Stimulated activated CD8-positive, alpha-beta memory T cell treated with anti-CD3 and anti-CD28 coated beads, Interleukin-4, amount 100 ng/mL, for 4 hours (primary cell): ENCODE measurements around the gene SGMS1.
"Not testable (repeated sequence)": the region's sequence is repeated elsewhere in the genome, so short reads cannot be mapped to it uniquely, and the experiment has no call there.

Experiments used
- DNase-seq, 2 donors: peaks; one replicate each; pipeline ENCODE4 v3.0.0-alpha.2; 2020; ENCODE audit warnings: low read depth in 2 of 2, low spot score in 1 of 2

SGMS1 gene

DNA sequence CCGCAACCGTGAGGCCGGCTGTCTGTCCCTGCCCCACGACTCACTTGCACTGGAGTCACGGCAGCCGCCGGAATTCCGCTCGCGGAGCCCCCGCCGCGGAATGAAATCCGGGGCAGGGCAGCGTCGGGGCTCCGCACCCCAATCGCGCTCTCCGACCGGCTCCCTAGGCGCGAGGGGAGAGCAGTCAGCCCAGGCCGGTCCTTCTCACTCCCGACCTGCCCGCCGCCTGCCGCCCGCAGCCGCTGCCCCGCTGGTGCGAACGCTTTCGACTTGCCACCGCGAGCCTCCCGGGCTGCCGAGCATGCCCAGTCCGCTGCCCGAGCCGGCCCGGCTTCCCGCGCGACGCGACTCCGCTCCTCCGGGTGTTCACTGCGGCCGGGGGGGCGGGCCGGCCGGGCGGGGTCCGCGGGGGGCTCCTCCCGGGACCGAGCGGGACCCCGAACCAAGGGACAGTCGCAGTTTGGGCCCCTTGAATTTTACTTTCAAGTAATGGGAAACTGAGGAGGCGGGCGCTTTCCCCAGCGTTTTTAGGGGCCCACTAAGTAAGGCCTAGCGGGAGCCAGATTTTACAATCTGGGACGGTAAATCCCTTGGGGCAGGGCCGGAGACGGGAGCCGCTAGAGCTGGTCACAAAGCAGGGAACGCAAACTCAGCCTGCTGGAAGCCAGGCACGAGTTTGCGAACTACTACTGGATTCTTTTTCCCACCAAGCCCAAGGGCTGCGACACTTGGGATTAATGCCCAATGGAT, at the start of gene SGMS1:
TSS of gene SGMS1 (minus strand) at position 294 of the 750 bp plus-strand sequence. CDS start 279,842 bp downstream, outside the sequence.
- DNase-seq, result peak; percentile 56 to 70

DNA sequence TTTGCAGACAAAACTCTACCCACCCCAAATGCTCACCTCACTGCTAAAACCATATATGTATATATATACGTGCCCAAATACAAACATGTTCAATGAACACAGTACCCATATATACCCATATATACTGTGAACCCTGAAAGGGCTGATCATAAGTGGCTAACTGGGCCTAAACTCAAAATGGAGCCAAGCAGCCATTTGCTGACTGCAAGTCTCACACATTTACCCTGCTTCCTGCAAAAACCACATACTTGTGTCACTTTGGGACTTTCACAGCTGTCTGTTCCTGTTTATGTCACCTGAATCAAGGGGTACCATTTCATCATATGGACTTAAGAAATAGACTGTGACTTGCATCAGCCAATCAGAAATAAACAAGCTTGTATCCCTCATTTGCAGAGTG, 48.4 kb upstream of the SGMS1 start:
- peak in 1 of 2 donors; percentile 10 for DNase-seq

- DNase-seq, result not testable (repeated sequence)
These were observed 47.9 kb upstream of the SGMS1 start for GRCh38 chr10:50671645-50672044.

GRCh38 chr10:50669957-50670356, 46.2 kb upstream of the SGMS1 start:
- DNase-seq, result not testable (repeated sequence)

GRCh38 chr10:50667353-50667752, 43.6 kb upstream of the SGMS1 start:
- DNase-seq, result not testable (repeated sequence)

GRCh38 chr10:50662420-50662819, 38.7 kb upstream of the SGMS1 start:
- not testable (repeated sequence) for DNase-seq

DNA sequence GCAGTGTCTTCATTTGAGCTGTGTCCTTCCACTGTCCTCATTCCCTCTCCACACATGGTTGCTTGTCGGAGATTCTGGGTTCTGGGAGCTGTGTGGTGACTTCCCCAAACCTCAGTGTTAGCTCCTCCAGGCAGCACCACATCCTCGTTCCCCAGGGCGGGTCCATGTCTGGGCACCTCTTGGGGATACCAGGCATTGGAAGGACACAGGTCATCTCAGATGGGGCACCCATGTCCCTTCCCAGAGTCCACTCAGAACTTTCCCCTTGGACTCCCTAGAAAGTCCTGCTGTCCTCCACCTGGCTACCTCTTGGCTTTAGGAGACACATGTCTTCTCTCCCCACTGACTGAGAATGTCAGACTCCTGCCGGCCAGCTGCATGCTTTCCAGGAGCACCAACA, 37.8 kb upstream of the SGMS1 start:
- not testable (repeated sequence) for DNase-seq

GRCh38 chr10:50659865-50660730, 36.3 kb upstream of the SGMS1 start:
- peak in 1 of 2 donors; percentile 30 for DNase-seq

DNA sequence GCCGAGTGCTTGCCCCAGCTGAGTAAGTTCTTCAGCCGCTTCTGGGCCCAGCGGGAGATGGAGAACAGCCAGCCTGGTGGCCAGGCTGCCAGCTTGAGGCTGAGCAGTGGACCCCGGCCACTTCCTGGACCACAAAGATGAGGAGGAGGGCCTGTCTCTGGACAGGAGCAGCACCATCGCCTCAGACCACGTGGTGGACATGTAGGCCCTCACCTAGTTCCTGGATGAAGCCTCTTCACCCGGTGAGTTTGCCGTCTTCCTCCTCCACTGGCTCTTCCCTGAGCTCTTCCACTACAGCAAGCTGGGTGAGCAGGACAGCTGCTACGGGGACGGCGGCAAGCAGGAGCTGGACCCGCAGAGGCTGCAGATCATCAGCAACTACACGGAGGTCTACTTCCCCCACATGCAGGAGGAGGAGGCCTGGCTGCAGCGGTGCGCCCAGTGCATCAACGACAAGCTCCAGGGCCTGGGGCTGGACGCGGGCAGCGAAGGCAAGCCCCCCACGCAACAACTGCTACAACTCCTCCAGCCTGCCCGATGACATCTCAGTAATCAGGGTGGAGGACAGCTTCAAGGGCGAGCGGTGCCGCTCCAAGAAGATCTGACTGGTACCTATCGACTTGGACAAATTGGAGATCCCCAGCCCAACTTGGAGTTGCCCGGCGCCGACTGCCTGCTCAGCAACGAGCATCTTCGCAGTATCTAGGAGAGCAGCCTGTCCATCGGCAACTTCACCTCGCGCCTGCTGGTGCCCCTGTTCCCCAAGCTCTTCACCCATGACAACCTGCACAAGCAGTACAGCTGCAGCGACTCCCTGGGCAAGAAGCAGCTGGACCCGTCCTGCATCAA, 35.5 kb upstream of the SGMS1 start:
- DNase-seq, result not testable (repeated sequence)

DNA sequence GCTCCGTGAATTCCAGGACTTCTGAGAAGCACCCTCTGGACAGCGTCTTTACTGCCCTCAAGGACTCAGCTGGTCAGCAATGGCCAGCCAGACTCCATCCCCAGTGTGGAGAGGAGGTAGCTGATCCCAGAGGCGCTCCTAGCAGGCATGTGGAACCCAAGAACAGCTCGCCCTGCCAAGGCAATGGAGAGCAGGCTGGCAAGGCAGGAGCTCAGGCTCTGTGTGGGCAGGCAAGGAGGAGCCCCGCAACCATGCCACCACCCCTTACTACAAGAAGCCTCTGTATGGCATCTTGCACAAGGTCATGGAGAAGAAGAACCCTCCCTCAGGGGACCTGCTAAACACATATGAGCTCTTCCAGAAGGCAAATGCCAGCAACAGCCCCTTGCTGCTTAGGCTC, 34.4 kb upstream of the SGMS1 start:
- no peak for DNase-seq

GRCh38 chr10:50653758-50654157, 30.0 kb upstream of the SGMS1 start:
- DNase-seq, result no peak

- no peak for DNase-seq
These were observed 29.4 kb upstream of the SGMS1 start for GRCh38 chr10:50653142-50653541.

- no peak for DNase-seq
These were observed 28.1 kb upstream of the SGMS1 start for GRCh38 chr10:50651808-50652207.

GRCh38 chr10:50650481-50650880, 26.7 kb upstream of the SGMS1 start:
- DNase-seq, result no peak

GRCh38 chr10:50648935-50649227, 25.1 kb upstream of the SGMS1 start:
- DNase-seq, result no peak

- no peak for DNase-seq
These were observed 24.6 kb upstream of the SGMS1 start for GRCh38 chr10:50648089-50648934.

DNA sequence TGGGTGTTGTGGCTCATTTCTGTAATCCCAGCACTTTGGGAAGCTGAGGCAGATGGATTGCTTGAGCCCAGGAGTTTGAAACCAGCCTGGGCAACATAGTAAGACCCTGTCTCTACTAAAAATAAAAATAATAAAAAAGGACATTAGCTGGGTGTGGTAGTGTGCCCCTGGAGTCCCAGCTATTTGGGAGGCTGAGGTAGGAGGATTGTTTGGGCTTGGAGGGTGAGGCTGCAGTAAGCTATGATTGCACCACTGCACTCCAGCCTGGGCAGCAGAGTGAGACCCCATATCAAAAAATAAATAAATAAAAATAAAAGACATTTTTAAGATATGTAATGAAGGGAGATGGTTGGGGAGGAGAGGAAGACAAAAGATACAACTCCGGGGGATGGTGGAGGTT, 23.6 kb upstream of the SGMS1 start:
- DNase-seq, result not testable (repeated sequence)

GRCh38 chr10:50645236-50645635, 21.5 kb upstream of the SGMS1 start:
- no peak for DNase-seq

- no peak for DNase-seq
These were observed 17.9 kb upstream of the SGMS1 start for GRCh38 chr10:50641626-50642025.

DNA sequence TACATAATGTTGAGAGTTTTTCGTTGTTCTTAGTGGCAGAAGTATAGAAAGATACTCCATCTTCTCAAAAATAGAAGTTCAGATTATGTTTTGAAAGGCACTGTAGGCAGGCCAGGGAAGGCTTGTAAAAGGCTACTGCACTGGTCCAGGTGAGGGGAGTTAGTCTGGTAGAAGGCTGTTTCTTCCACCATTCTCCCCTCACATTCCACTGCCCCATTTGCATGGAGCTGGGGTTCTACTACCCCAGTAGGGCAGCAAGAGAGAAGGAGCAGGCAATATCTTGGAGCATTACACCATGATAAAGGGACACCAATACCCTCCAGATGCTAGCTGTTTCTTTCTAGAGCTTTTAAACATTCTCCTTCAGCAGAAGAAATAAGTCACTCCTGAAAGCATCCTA, 16.5 kb upstream of the SGMS1 start:
- no peak for DNase-seq
